Measurements from ENCODE around the gene HOXC6. TPM values are rescaled to one million over a fixed set of nuclear protein-coding genes. Genes with fewer than 3 reads are reported as not detected.

HOXC6 gene
- total and polyA plus RNA-seq, 2 of the 8 experiments (the other 6 are each of a cell fraction or from before 2014, with no cell fraction given): not detected

DNA sequence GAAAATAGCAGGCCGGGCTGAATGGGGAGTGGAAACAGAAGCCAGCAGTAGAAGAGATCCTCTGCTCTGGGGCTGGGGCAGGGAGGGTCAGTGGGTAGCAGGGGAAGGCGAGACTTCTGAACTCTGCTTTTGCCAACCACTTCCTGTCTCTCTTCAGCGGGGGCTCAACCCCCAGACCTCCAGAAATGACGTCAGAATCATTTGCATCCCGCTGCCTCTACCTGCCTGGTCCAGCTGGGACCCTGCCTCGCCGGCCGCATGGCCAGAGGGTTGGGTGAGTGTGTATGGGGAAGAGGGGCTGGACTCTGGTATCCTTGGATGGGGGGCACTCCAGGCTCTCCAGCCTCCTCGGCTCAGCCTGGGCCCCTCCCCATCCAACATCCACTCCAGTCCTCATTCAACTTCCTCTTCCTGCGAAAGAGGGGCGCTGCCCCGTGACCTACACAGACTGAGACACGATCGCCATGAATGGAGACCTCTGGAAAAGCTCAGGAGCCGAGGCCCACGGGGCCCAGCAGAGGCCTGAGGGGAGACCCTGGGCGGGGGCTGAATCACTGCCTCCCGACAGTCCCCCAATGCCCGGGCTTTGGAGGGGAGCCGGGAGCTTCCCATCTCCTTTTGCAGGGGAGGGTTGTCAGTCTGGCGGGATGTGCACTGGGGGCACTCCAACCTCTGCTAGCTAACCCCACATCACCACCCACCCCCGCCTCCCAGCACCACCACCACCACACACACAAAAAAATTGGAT, 24.9 kb downstream of the HOXC6 start:
- no peak overlapping the region for H4K8ac ChIP-seq (ENCODE audit: extremely low read depth, insufficient read depth, low read length)
- H3K27me3 ChIP-seq (replicated peaks in 1 of 4; ENCODE audit: control insufficient read depth in 3 of 4, extremely low read depth in 1 of 4, insufficient read depth in 3 of 4, low read length in 3 of 4): peaks cover 95 to 100% (median 99%) of the 10 kb centered on the region in 4 experiments
- no peaks in the 10 kb centered on the region for H3K79me2 ChIP-seq (ENCODE audit: control insufficient read depth in 1 of 2, insufficient read depth in 2 of 2, low read length in 2 of 2)
- peaks cover 0 to 2% (median 0%) of the 10 kb centered on the region in 4 experiments; a peak in 1 of 8 replicates for H3K36me3 ChIP-seq (ENCODE audit: control insufficient read depth in 2 of 4, insufficient read depth in 4 of 4, low read length in 3 of 4)
- no peak overlapping the region for H2BK15ac ChIP-seq (ENCODE audit: low read length)
- no peak overlapping the region; the same call in 1 of the 2 replicates for H3K18ac ChIP-seq (ENCODE audit: extremely low read depth, low read length)
- no peak overlapping the region for H3K56ac ChIP-seq (replicated peaks; ENCODE audit: insufficient read length, low read depth, low read length)
- H3K9ac ChIP-seq (replicated peaks in 1 of 4; ENCODE audit: extremely low read depth in 1 of 4, low read depth in 3 of 4, low read length in 3 of 4): no peak overlapping the region
- WGBS, 2 experiments (ENCODE audit: extremely low coverage in 1 of 2, insufficient coverage in 1 of 2, insufficient read length in 1 of 2, insufficient replicate concordance in 2 of 2, low coverage in 1 of 2, low lambda C conversion rate in 2 of 2, missing lambda C conversion rate in 1 of 2): 3% methylated on average over 20 of the region's 22 CpGs; no CpG with 5 or more reads in 1 of the 2 experiments
- no peak for DNase-seq (ENCODE audit: low read depth in 1 of 2, low spot score in 2 of 2)
- peak overlapping the region; percentile 50 to 53 for H3K4me2 ChIP-seq (ENCODE audit: insufficient read depth in 1 of 2, low read depth in 2 of 2, low read length in 2 of 2)
- no peaks in the 10 kb centered on the region for H3K9me3 ChIP-seq (ENCODE audit: insufficient read depth in 2 of 2, low read depth in 1 of 2, low read length in 1 of 2)
- H2BK5ac ChIP-seq (ENCODE audit: low read depth, low read length): no peak overlapping the region
- no peaks in the 10 kb centered on the region for H3K79me1 ChIP-seq (ENCODE audit: low read depth, low read length)
- peaks cover 12 to 15% of the 10 kb centered on the region in 2 experiments for H4K20me1 ChIP-seq (replicated peaks in 1 of 2; ENCODE audit: control insufficient read depth in 1 of 2, insufficient read depth in 2 of 2, low read length in 2 of 2)
- no peak overlapping the region for H3K4ac ChIP-seq (replicated peaks; ENCODE audit: insufficient read length, low read depth, low read length)
- H3K27ac ChIP-seq (ENCODE audit: low read depth, low read length): no peak overlapping the region
- ChIA-PET CTCF (ENCODE audit: partially characterized antibody) (interaction anchor here (0.6 to 4.9 kb wide), 29 partner anchors 9 to 156 kb away, joined by 3 to 34 read pairs (median 4); partner anchors contain the start of genes HOXC10, HOXC5, HOXC8 and SMUG1), POLR2A (ENCODE audit: partially characterized antibody) (interaction anchor here (0.9 kb wide), 1 partner anchor 18 kb away, joined by 3 read pairs; no protein-coding TSS in a partner anchor)
- no peak overlapping the region for H4K5ac ChIP-seq (ENCODE audit: insufficient read length, low read depth, low read length)
- H2AK5ac ChIP-seq (ENCODE audit: low read depth, low read length): no peak overlapping the region; the same call in 1 of the 2 replicates
- peaks cover 3% of the 10 kb centered on the region for H3K23me2 ChIP-seq (ENCODE audit: low read depth, low read length)
- H3K14ac ChIP-seq (ENCODE audit: insufficient read length): no peak overlapping the region
- H3K23ac ChIP-seq (ENCODE audit: insufficient read length): no peak overlapping the region
- H2BK120ac ChIP-seq (replicated peaks; ENCODE audit: low read depth, low read length): no peak overlapping the region
- no peak overlapping the region for H4K91ac ChIP-seq (replicated peaks; ENCODE audit: insufficient read length, low read length)
- no peak overlapping the region for H2BK20ac ChIP-seq (ENCODE audit: low read length)
- H2AFZ ChIP-seq (ENCODE audit: low read length): no peak overlapping the region
- H3K4me1 ChIP-seq (replicated peaks in 1 of 4; ENCODE audit: control insufficient read depth in 3 of 4, insufficient read depth in 4 of 4, low read length in 3 of 4): peaks cover 1 to 22% (median 5%) of the 10 kb centered on the region in 4 experiments; a peak in 6 of 7 replicates
- peak overlapping the region in 1 of 4 experiments; percentile 51; a peak in 5 of 8 replicates for H3K4me3 ChIP-seq (ENCODE audit: extremely low read depth in 1 of 4, insufficient read depth in 2 of 4, low read depth in 3 of 4, low read length in 4 of 4)
- H2BK12ac ChIP-seq (ENCODE audit: low read depth, low read length): peak overlapping the region; percentile 44; the same call in 1 of the 2 replicates
- FAIRE-seq: no peak
- TF ChIP-seq SIN3A (conservative IDR thresholded peaks at IDR 0.05 in 1 of 2, IDR thresholded peaks at IDR 0.05 in 1 of 2; ENCODE audit: low read depth in 1 of 2, low read length in 2 of 2) (no peak), CBX5 (IDR thresholded peaks at IDR 0.05; ENCODE audit: low read depth, low read length) (no peak), RNF2 (IDR thresholded peaks at IDR 0.05; ENCODE audit: borderline replicate concordance, low read depth, low read length, missing control alignments, poor library complexity, severe bottlenecking) (peak; percentile 3), CHD1 (IDR thresholded peaks at IDR 0.05; ENCODE audit: low read depth, low read length) (no peak), CTBP2 (IDR thresholded peaks at IDR 0.05; ENCODE audit: borderline replicate concordance, insufficient read depth, insufficient read length, low read length) (peak; percentile 39), POLR2AphosphoS5 (IDR thresholded peaks at IDR 0.05; ENCODE audit: low read depth, low read length) (no peak), CEBPB (IDR thresholded peaks at IDR 0.05; ENCODE audit: low read depth, low read length) (no peak), KDM4A (IDR thresholded peaks at IDR 0.05; ENCODE audit: low read depth, low read length, severe bottlenecking) (peak; percentile 16)
- TF ChIP-seq, protein P1, sequence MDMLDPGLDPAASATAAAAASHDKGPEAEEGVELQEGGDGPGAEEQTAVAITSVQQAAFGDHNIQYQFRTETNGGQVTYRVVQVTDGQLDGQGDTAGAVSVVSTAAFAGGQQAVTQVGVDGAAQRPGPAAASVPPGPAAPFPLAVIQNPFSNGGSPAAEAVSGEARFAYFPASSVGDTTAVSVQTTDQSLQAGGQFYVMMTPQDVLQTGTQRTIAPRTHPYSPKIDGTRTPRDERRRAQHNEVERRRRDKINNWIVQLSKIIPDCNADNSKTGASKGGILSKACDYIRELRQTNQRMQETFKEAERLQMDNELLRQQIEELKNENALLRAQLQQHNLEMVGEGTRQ (IDR thresholded peaks at IDR 0.05; ENCODE audit: low read length): no peak

Measured in H1 (cell line).